Neutrophil (primary cell): Measurements from ENCODE around the gene LPP.
A peak's percentile ranks its signal among the peaks of the same experiment; 100 is the strongest.

ENCODE experiments used
- H3K27ac ChIP-seq: fragments of 200-600 bp; sonication (generic); 2 replicates; pipeline ENCODE4 v1.5.1; 2016; ENCODE audit warnings: mild to moderate bottlenecking, moderate library complexity
- H3K27me3 ChIP-seq: fragments of 200-600 bp; sonication (generic); 2 replicates; pipeline ENCODE4 v1.6.0; 2016; ENCODE audit warnings: mild to moderate bottlenecking
- H3K36me3 ChIP-seq: fragments of 200-600 bp; sonication (generic); 2 replicates; pipeline ENCODE4 v1.5.1; 2017
- H3K4me1 ChIP-seq, 2 experiments: fragments of 200-600 bp in 1 of 2; sonication (generic) in 1 of 2; 1 replicate in 1 of 2; 2 replicates in 1 of 2; pipeline versions ENCODE4 v1.5.1 to v1.6.1; 2013 to 2016; ENCODE audit warnings: low read depth in 1 of 2, low read length in 1 of 2, mild to moderate bottlenecking in 1 of 2, moderate library complexity in 1 of 2; ENCODE audit not compliant: control insufficient read depth in 1 of 2, insufficient read depth in 1 of 2
- H3K4me3 ChIP-seq, 2 experiments: fragments of 200-600 bp in 1 of 2; sonication (generic) in 1 of 2; 1 replicate in 1 of 2; 2 replicates in 1 of 2; pipeline ENCODE4 v1.5.1; 2013 to 2016; ENCODE audit warnings: low read depth in 1 of 2, low read length in 1 of 2, mild to moderate bottlenecking in 1 of 2, moderate library complexity in 1 of 2
- H3K9me3 ChIP-seq: fragments of 200-600 bp; sonication (generic); 2 replicates; pipeline ENCODE4 v1.5.1; 2016
- CTCF ChIP-seq: fragments of 200-600 bp; sonication (generic); IDR thresholded peaks from 2 replicates; pipeline ENCODE4 v1.5.1; 2016; ENCODE audit warnings: antibody characterized with exemption

LPP gene

DNA sequence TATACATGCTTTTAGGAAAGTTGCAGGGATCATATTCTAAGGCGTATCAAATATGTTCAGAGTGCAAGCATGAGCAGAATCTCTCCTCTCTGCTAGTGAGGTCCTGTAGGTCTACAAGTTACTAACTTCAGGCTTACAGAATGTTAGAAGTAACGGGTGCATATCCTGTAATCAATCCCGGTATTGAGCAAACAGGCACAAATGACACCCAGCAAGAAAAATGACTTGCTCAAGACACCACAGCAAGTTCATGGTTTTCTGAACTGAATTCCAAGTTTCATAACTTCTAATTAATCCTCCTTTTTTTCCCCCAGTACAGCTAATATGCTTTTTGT lies 663.9 kb downstream of the LPP start:
- Histone ChIP-seq H3K4me1 (peaks cover 67% of the 10 kb centered on the region in 2 experiments), H3K9me3 (no peaks in the 10 kb centered on the region), H3K27ac (peak overlapping the region; percentile 78), H3K4me3 (peak overlapping the region in 1 of 2 experiments; percentile 1), H3K36me3 (no peaks in the 10 kb centered on the region), H3K27me3 (no peaks in the 10 kb centered on the region)
- no peak for TF ChIP-seq CTCF

GRCh38 chr3:188818282-188818681 lies 664.3 kb downstream of the LPP start:
- no peaks in the 10 kb centered on the region for H3K27me3 ChIP-seq
- H3K4me3 ChIP-seq: peak overlapping the region in 1 of 2 experiments; percentile 10
- H3K27ac ChIP-seq: peak overlapping the region; percentile 78
- no peaks in the 10 kb centered on the region for H3K9me3 ChIP-seq
- no peaks in the 10 kb centered on the region for H3K36me3 ChIP-seq
- TF ChIP-seq CTCF: no peak
- H3K4me1 ChIP-seq: peaks cover 71% of the 10 kb centered on the region in 2 experiments

- Histone ChIP-seq H3K4me1 (peaks cover 71% of the 10 kb centered on the region in 2 experiments), H3K4me3 (no peak overlapping the region), H3K9me3 (no peaks in the 10 kb centered on the region), H3K27me3 (no peaks in the 10 kb centered on the region), H3K36me3 (no peaks in the 10 kb centered on the region), H3K27ac (peak overlapping the region; percentile 78)
- TF ChIP-seq CTCF: no peak
Observed at GRCh38 chr3:188819939-188820338, 666.0 kb downstream of the LPP start.

- H3K4me3 ChIP-seq: no peak overlapping the region
Observed at GRCh38 chr3:188822004-188822403, 668.0 kb downstream of the LPP start.

GRCh38 chr3:188822411-188822810 lies 668.5 kb downstream of the LPP start:
- H3K4me3 ChIP-seq: no peak overlapping the region
- H3K4me1 ChIP-seq: peaks cover 59% of the 10 kb centered on the region in 2 experiments
- H3K36me3 ChIP-seq: no peaks in the 10 kb centered on the region
- no peak for TF ChIP-seq CTCF
- H3K27me3 ChIP-seq: no peaks in the 10 kb centered on the region
- H3K9me3 ChIP-seq: no peaks in the 10 kb centered on the region
- peak overlapping the region; percentile 78 for H3K27ac ChIP-seq

More at GRCh38 chr3:188822004-188822403, 668.0 kb downstream of the LPP start:
- H3K9me3 ChIP-seq: no peaks in the 10 kb centered on the region
- no peaks in the 10 kb centered on the region for H3K36me3 ChIP-seq
- H3K27ac ChIP-seq: peak overlapping the region; percentile 78
- no peak for TF ChIP-seq CTCF
- H3K4me1 ChIP-seq: peaks cover 63 to 64% of the 10 kb centered on the region in 2 experiments
- no peaks in the 10 kb centered on the region for H3K27me3 ChIP-seq

GRCh38 chr3:188824566-188824965 lies 670.6 kb downstream of the LPP start:
- Histone ChIP-seq H3K4me3 (no peak overlapping the region), H3K27ac (no peak overlapping the region), H3K27me3 (no peaks in the 10 kb centered on the region), H3K4me1 (peaks cover 37 to 38% of the 10 kb centered on the region in 2 experiments), H3K36me3 (no peaks in the 10 kb centered on the region), H3K9me3 (no peaks in the 10 kb centered on the region)
- TF ChIP-seq CTCF: no peak
